VCaP (cell line): ENCODE measurements around the gene GPR21.

Experiments used
- H3K27ac ChIP-seq: fragments of 450-650 bp; 2 replicates; pipeline ENCODE4 v1.5.1; 2017
- TF ChIP-seq, protein P1 (sequence below): fragments of 450-650 bp; conservative IDR thresholded peaks from 2 replicates; pipeline ENCODE4 v1.5.1; 2017; ENCODE audit warnings: mild to moderate bottlenecking, moderate library complexity

The GPR21 gene

GRCh38 chr9:123031963-123032362 is 1.5 kb upstream of the GPR21 start:
- H3K27ac ChIP-seq, result no peak overlapping the region
- TF ChIP-seq, protein P1, sequence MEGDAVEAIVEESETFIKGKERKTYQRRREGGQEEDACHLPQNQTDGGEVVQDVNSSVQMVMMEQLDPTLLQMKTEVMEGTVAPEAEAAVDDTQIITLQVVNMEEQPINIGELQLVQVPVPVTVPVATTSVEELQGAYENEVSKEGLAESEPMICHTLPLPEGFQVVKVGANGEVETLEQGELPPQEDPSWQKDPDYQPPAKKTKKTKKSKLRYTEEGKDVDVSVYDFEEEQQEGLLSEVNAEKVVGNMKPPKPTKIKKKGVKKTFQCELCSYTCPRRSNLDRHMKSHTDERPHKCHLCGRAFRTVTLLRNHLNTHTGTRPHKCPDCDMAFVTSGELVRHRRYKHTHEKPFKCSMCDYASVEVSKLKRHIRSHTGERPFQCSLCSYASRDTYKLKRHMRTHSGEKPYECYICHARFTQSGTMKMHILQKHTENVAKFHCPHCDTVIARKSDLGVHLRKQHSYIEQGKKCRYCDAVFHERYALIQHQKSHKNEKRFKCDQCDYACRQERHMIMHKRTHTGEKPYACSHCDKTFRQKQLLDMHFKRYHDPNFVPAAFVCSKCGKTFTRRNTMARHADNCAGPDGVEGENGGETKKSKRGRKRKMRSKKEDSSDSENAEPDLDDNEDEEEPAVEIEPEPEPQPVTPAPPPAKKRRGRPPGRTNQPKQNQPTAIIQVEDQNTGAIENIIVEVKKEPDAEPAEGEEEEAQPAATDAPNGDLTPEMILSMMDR, result no peak

GRCh38 chr9:123033864-123034601 is 566 bp downstream of the GPR21 start:
- TF ChIP-seq, protein P1, result no peak
- no peak overlapping the region for H3K27ac ChIP-seq

DNA sequence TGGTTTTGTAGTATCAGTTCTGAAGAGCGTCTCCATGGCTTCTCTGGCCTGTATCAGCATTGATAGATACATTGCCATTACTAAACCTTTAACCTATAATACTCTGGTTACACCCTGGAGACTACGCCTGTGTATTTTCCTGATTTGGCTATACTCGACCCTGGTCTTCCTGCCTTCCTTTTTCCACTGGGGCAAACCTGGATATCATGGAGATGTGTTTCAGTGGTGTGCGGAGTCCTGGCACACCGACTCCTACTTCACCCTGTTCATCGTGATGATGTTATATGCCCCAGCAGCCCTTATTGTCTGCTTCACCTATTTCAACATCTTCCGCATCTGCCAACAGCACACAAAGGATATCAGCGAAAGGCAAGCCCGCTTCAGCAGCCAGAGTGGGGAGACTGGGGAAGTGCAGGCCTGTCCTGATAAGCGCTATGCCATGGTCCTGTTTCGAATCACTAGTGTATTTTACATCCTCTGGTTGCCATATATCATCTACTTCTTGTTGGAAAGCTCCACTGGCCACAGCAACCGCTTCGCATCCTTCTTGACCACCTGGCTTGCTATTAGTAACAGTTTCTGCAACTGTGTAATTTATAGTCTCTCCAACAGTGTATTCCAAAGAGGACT is 1.5 kb downstream of the GPR21 start:
- TF ChIP-seq, protein P1, result no peak
- H3K27ac ChIP-seq, result no peak overlapping the region

- no peak overlapping the region for H3K27ac ChIP-seq
Measured at GRCh38 chr9:123035791-123036190, 2.3 kb downstream of the GPR21 start.

GRCh38 chr9:123036893-123037545 is 3.6 kb downstream of the GPR21 start:
- TF ChIP-seq, protein P1, result no peak
- H3K27ac ChIP-seq, result no peak overlapping the region

More at GRCh38 chr9:123035791-123036190, 2.3 kb downstream of the GPR21 start:
- TF ChIP-seq, protein P1, result no peak

- TF ChIP-seq, protein P1, result no peak
Measured at GRCh38 chr9:123039617-123040219, 6.3 kb downstream of the GPR21 start.

GRCh38 chr9:123040801-123041200 is 7.3 kb downstream of the GPR21 start:
- H3K27ac ChIP-seq, result no peak overlapping the region
- TF ChIP-seq, protein P1, result no peak

More at GRCh38 chr9:123039617-123040219, 6.3 kb downstream of the GPR21 start:
- H3K27ac ChIP-seq, result no peak overlapping the region
